Endothelial cell (in vitro differentiated cells): ENCODE data around the gene NOA1. TPM values are rescaled to one million over a fixed set of nuclear protein-coding genes. Genes with fewer than 3 reads are reported as not detected.

Experiments
- DNase-seq: peaks from one replicate; pipeline ENCODE4 v3.0.0; 2021; ENCODE audit warnings: low spot score
- H3K27ac Mint-ChIP-seq: one replicate; pipeline ENCODE4 v1.8.0; 2021; ENCODE audit warnings: mixed read lengths, inconsistent platforms; ENCODE audit not compliant: unreplicated experiment
- H3K27me3 Mint-ChIP-seq: one replicate; pipeline ENCODE4 v1.8.0; 2021; ENCODE audit warnings: mild to moderate bottlenecking, moderate library complexity, mixed read lengths, inconsistent platforms; ENCODE audit not compliant: unreplicated experiment
- H3K36me3 Mint-ChIP-seq: one replicate; pipeline ENCODE4 v1.8.0; 2021; ENCODE audit warnings: mild to moderate bottlenecking, low read depth, mixed read lengths, inconsistent platforms; ENCODE audit not compliant: unreplicated experiment
- H3K4me1 Mint-ChIP-seq: one replicate; pipeline ENCODE4 v1.8.0; 2021; ENCODE audit warnings: mild to moderate bottlenecking, mixed read lengths, inconsistent platforms; ENCODE audit not compliant: unreplicated experiment
- H3K4me3 Mint-ChIP-seq: one replicate; pipeline ENCODE4 v1.8.0; 2021; ENCODE audit warnings: mild to moderate bottlenecking, mixed read lengths, inconsistent platforms; ENCODE audit not compliant: unreplicated experiment
- H3K9me3 Mint-ChIP-seq: one replicate; pipeline ENCODE4 v1.8.0; 2021; ENCODE audit warnings: mixed read lengths, inconsistent platforms; ENCODE audit not compliant: unreplicated experiment
- total RNA-seq: library from RNA; stranded (reverse); fragmentation: NEBNext Ultra II Directional; extraction: Animal tissue kit (Norgen Biotek cat#: 25700); gene quantifications from one replicate; pipeline ENCODE4 v1.2.1, GENCODE V29; 2021; ENCODE audit not compliant: unreplicated experiment
- TF ChIP-seq, protein P1 (sequence below): fragments of 200-600 bp; sonication (generic); IDR thresholded peaks from one replicate; pipeline ENCODE4 v1.5.0; 2021; ENCODE audit warnings: antibody characterized with exemption; ENCODE audit not compliant: unreplicated experiment

The NOA1 gene
- total RNA-seq, 1 donor from 2014 or later = 20.3 TPM

- H3K4me3 Mint-ChIP-seq = no peak overlapping the region
- TF ChIP-seq, protein P1, sequence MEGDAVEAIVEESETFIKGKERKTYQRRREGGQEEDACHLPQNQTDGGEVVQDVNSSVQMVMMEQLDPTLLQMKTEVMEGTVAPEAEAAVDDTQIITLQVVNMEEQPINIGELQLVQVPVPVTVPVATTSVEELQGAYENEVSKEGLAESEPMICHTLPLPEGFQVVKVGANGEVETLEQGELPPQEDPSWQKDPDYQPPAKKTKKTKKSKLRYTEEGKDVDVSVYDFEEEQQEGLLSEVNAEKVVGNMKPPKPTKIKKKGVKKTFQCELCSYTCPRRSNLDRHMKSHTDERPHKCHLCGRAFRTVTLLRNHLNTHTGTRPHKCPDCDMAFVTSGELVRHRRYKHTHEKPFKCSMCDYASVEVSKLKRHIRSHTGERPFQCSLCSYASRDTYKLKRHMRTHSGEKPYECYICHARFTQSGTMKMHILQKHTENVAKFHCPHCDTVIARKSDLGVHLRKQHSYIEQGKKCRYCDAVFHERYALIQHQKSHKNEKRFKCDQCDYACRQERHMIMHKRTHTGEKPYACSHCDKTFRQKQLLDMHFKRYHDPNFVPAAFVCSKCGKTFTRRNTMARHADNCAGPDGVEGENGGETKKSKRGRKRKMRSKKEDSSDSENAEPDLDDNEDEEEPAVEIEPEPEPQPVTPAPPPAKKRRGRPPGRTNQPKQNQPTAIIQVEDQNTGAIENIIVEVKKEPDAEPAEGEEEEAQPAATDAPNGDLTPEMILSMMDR = no peak
- H3K27me3 Mint-ChIP-seq = peaks cover 2% of the 10 kb centered on the region
These were observed 18.3 kb downstream of the NOA1 start for GRCh38 chr4:56959100-56959499.

GRCh38 chr4:56958111-56958517 is 19.3 kb downstream of the NOA1 start:
- Mint-ChIP-seq H3K4me3 (no peak overlapping the region), H3K27ac (no peak overlapping the region), H3K4me1 (no peaks in the 10 kb centered on the region), H3K9me3 (no peaks in the 10 kb centered on the region), H3K36me3 (peaks cover 4% of the 10 kb centered on the region), H3K27me3 (peaks cover 2% of the 10 kb centered on the region)
- no peak for DNase-seq
- TF ChIP-seq, protein P1 = no peak

More at GRCh38 chr4:56959100-56959499, 18.3 kb downstream of the NOA1 start:
- Mint-ChIP-seq H3K36me3 (peaks cover 4% of the 10 kb centered on the region), H3K9me3 (no peaks in the 10 kb centered on the region), H3K27ac (no peak overlapping the region), H3K4me1 (no peaks in the 10 kb centered on the region)
- no peak for DNase-seq

GRCh38 chr4:56953680-56954520 is 23.5 kb downstream of the NOA1 start:
- Mint-ChIP-seq H3K27me3 (peaks cover 2% of the 10 kb centered on the region), H3K4me3 (no peak overlapping the region), H3K9me3 (no peaks in the 10 kb centered on the region), H3K27ac (no peak overlapping the region), H3K4me1 (no peaks in the 10 kb centered on the region), H3K36me3 (no peaks in the 10 kb centered on the region)
- no peak for DNase-seq
- TF ChIP-seq, protein P1 = no peak

DNA sequence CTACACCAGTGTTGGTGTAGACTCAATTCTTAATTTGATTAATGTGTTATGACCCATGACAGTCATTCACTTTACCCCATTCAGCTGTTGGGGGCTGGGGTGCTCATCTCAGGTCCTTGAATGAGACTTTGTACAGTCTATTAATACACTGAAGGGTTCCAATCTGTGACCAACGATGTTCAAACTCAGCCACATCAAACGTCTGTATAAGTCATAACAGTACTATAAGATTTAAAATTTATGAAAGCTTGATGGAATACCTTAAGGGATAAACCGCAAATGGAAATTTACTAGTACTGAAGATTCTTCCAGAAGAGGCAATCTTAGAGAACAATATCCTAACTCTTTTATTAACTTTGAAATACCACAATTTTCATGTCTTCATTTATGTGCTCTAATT is 36.0 kb downstream of the NOA1 start:
- no peaks in the 10 kb centered on the region for H3K4me1 Mint-ChIP-seq
- no peak overlapping the region for H3K4me3 Mint-ChIP-seq
- H3K27me3 Mint-ChIP-seq = peaks cover 2% of the 10 kb centered on the region

More for the DNA sequence above, 36.0 kb downstream of the NOA1 start:
- no peak overlapping the region for H3K27ac Mint-ChIP-seq
- peaks cover 12% of the 10 kb centered on the region for H3K36me3 Mint-ChIP-seq
- DNase-seq = no peak
- H3K9me3 Mint-ChIP-seq = no peaks in the 10 kb centered on the region
- TF ChIP-seq, protein P1 = no peak
